Neuronal stem cell (in vitro differentiated cells): ENCODE data around the gene PCDHGA7.
A peak's percentile ranks its signal among the peaks of the same experiment; 100 is the strongest.
"Not testable (repeated sequence)": the region's sequence is repeated elsewhere in the genome, so short reads cannot be mapped to it uniquely, and the experiment has no call there.

Experiments used
- DNase-seq: peaks from one replicate; pipeline ENCODE4 v3.0.0-alpha.2; 2013; ENCODE audit warnings: low spot score
- H2AFZ ChIP-seq: one replicate; pipeline ENCODE4 v1.6.1; 2013; ENCODE audit warnings: mild to moderate bottlenecking, low read length, inconsistent platforms
- H2AK5ac ChIP-seq: 2 replicates; pipeline ENCODE4 v1.6.1; 2013; ENCODE audit warnings: low read depth, mild to moderate bottlenecking, inconsistent platforms, low read length, moderate library complexity, mixed read lengths
- H2BK120ac ChIP-seq: 2 replicates; pipeline ENCODE4 v1.6.1; 2013; ENCODE audit warnings: low read depth, mild to moderate bottlenecking, inconsistent platforms, low read length, moderate library complexity, mixed read lengths
- H2BK12ac ChIP-seq: one replicate; pipeline ENCODE4 v1.6.1; 2013; ENCODE audit warnings: low read length, inconsistent platforms
- H2BK15ac ChIP-seq: 2 replicates; pipeline ENCODE4 v1.6.1; 2013; ENCODE audit warnings: mild to moderate bottlenecking, low read length, inconsistent platforms, mixed read lengths
- H2BK5ac ChIP-seq: one replicate; pipeline ENCODE4 v1.6.1; 2013; ENCODE audit warnings: inconsistent platforms, mild to moderate bottlenecking, low read length, moderate library complexity
- H3K14ac ChIP-seq: one replicate; pipeline ENCODE4 v1.6.1; 2013; ENCODE audit warnings: low read length, inconsistent platforms
- H3K18ac ChIP-seq: 2 replicates; pipeline ENCODE4 v1.6.1; 2013; ENCODE audit warnings: low read length, inconsistent platforms
- H3K23ac ChIP-seq: 2 replicates; pipeline ENCODE4 v1.6.1; 2013; ENCODE audit warnings: low read depth, mild to moderate bottlenecking, mixed read lengths, low read length, inconsistent platforms; ENCODE audit not compliant: poor library complexity
- H3K27ac ChIP-seq: replicated peaks from 3 replicates; pipeline ENCODE4 v1.5.1; 2013; ENCODE audit warnings: low read length, inconsistent platforms
- H3K27me3 ChIP-seq, 3 experiments: 2 replicates each; pipeline ENCODE4 v1.6.1; 2013; ENCODE audit warnings: low read length in 3 of 3, mild to moderate bottlenecking in 2 of 3, inconsistent platforms in 1 of 3, low read depth in 1 of 3, mixed read lengths in 1 of 3, moderate library complexity in 1 of 3; ENCODE audit not compliant: control insufficient read depth in 3 of 3, insufficient read depth in 3 of 3
- H3K36me3 ChIP-seq, 2 donors: replicated peaks in 1 of 2; 2 replicates each; pipeline ENCODE4 v1.6.1; 2013; ENCODE audit warnings: low read length in 2 of 2; ENCODE audit not compliant: control insufficient read depth in 2 of 2, insufficient read depth in 2 of 2
- H3K4ac ChIP-seq: 2 replicates; pipeline ENCODE4 v1.6.1; 2013; ENCODE audit warnings: inconsistent platforms, mild to moderate bottlenecking, low read length, moderate library complexity
- H3K4me1 ChIP-seq, 2 donors: 1 replicate in 1 of 2; 2 replicates in 1 of 2; pipeline ENCODE4 v1.6.1; 2013; ENCODE audit warnings: low read length in 2 of 2, low read depth in 1 of 2; ENCODE audit not compliant: control insufficient read depth in 2 of 2, insufficient read depth in 1 of 2
- H3K4me2 ChIP-seq: one replicate; pipeline ENCODE4 v1.6.1; 2013; ENCODE audit warnings: mild to moderate bottlenecking, low read length, inconsistent platforms; ENCODE audit not compliant: insufficient read depth, poor library complexity, severe bottlenecking
- H3K4me3 ChIP-seq, 2 donors: 2 replicates each; pipeline ENCODE4 v1.5.1; 2013; ENCODE audit warnings: low read length in 2 of 2, mild to moderate bottlenecking in 2 of 2, inconsistent platforms in 1 of 2, moderate library complexity in 1 of 2
- H3K79me1 ChIP-seq: one replicate; pipeline ENCODE4 v1.6.1; 2013; ENCODE audit warnings: low read depth, mild to moderate bottlenecking, inconsistent platforms, low read length, moderate library complexity
- H3K9ac ChIP-seq: one replicate; pipeline ENCODE4 v1.6.1; 2013; ENCODE audit warnings: mild to moderate bottlenecking, low read depth, low read length, inconsistent platforms; ENCODE audit not compliant: poor library complexity
- H3K9me3 ChIP-seq, 2 donors: replicated peaks in 1 of 2; 2 replicates each; pipeline versions ENCODE3 to v1.6.1; 2013; ENCODE audit warnings: low read length in 2 of 2, mild to moderate bottlenecking in 2 of 2, inconsistent platforms in 1 of 2, low read depth in 1 of 2, mixed read lengths in 1 of 2, moderate library complexity in 1 of 2; ENCODE audit not compliant: control insufficient read depth in 2 of 2, insufficient read depth in 1 of 2
- H4K8ac ChIP-seq: one replicate; pipeline ENCODE4 v1.6.1; 2013; ENCODE audit warnings: low read depth, mild to moderate bottlenecking, inconsistent platforms, low read length, moderate library complexity
- H4K91ac ChIP-seq: one replicate; pipeline ENCODE4 v1.6.1; 2013; ENCODE audit warnings: low read length, low read depth, mild to moderate bottlenecking, inconsistent platforms; ENCODE audit not compliant: poor library complexity
- WGBS, 2 donors: extraction: QIAGEN DNeasy Blood & Tissue Kit; methylation state at CpG; one replicate each; pipeline ENCODE4 v1.1.7; 2013; ENCODE audit warnings: missing lambda C conversion rate in 2 of 2, mixed read lengths in 1 of 2; ENCODE audit not compliant: insufficient read length in 2 of 2, insufficient replicate concordance in 1 of 2; ENCODE audit errors: extremely low coverage in 2 of 2; 5-methylcytosine and 5-hydroxymethylcytosine counted together

Gene PCDHGA7

GRCh38 chr5:141402553-141403243 is 20.2 kb downstream of the PCDHGA7 start, which contains the start of gene PCDHGA9:
TSS of gene PCDHGA9 (plus strand) at chr5:141402778. CDS start at chr5:141402953, 175 bp downstream.
- no peaks in the 10 kb centered on the region for H3K27me3 ChIP-seq
- no peak within 1 kb of the TSS for H4K91ac ChIP-seq
- no peak within 1 kb of the TSS for H3K23ac ChIP-seq
- no peak within 1 kb of the TSS for H2AK5ac ChIP-seq
- no peak within 1 kb of the TSS for H2BK15ac ChIP-seq
- no peak for DNase-seq
- no peak within 1 kb of the TSS for H3K27ac ChIP-seq
- H3K4me2 ChIP-seq = no peak within 1 kb of the TSS
- no peak within 1 kb of the TSS for H4K8ac ChIP-seq
- no peak within 1 kb of the TSS for H3K4ac ChIP-seq
- no peak within 1 kb of the TSS for H3K14ac ChIP-seq
- no peak within 1 kb of the TSS for H3K9ac ChIP-seq
- H3K4me3 ChIP-seq = no peak within 1 kb of the TSS
- H3K18ac ChIP-seq = no peak within 1 kb of the TSS
- H2BK120ac ChIP-seq = no peak within 1 kb of the TSS
- no CpG with 5 or more reads among the region's 27 CpGs for WGBS, 2 donors
- H2BK5ac ChIP-seq = no peak within 1 kb of the TSS
- H3K36me3 ChIP-seq = no peaks in the 10 kb centered on the region
- H3K4me1 ChIP-seq = no peaks in the 10 kb centered on the region
- H3K9me3 ChIP-seq = peaks cover 33 to 81% of the 10 kb centered on the region in 2 donors
- H2AFZ ChIP-seq = peak within 1 kb of the TSS; percentile 47
- no peak within 1 kb of the TSS for H2BK12ac ChIP-seq
- H3K79me1 ChIP-seq = no peaks in the 10 kb centered on the region

- WGBS, 2 donors = no CpG with 5 or more reads among the region's 22 CpGs
- H3K4ac ChIP-seq = no peak overlapping the region
- H3K4me1 ChIP-seq = no peaks in the 10 kb centered on the region
- H2BK120ac ChIP-seq = no peak overlapping the region
- no peak overlapping the region for H4K91ac ChIP-seq
- no peak overlapping the region for H3K9ac ChIP-seq
- no peak overlapping the region for H3K4me3 ChIP-seq
- H3K23ac ChIP-seq = no peak overlapping the region
- H2BK12ac ChIP-seq = no peak overlapping the region
- DNase-seq = no peak
- H3K27me3 ChIP-seq = no peaks in the 10 kb centered on the region
- no peak overlapping the region for H3K18ac ChIP-seq
- H2AK5ac ChIP-seq = no peak overlapping the region
- no peak overlapping the region for H2BK5ac ChIP-seq
- no peak overlapping the region for H3K4me2 ChIP-seq
- no peak overlapping the region for H3K27ac ChIP-seq
- no peaks in the 10 kb centered on the region for H3K79me1 ChIP-seq
- no peak overlapping the region for H2BK15ac ChIP-seq
- H3K36me3 ChIP-seq = no peaks in the 10 kb centered on the region
- H2AFZ ChIP-seq = no peak overlapping the region
- H3K9me3 ChIP-seq = peaks cover 33 to 84% of the 10 kb centered on the region in 2 donors
- no peak overlapping the region for H4K8ac ChIP-seq
- no peak overlapping the region for H3K14ac ChIP-seq
These were observed 20.8 kb downstream of the PCDHGA7 start for GRCh38 chr5:141403387-141403786.

GRCh38 chr5:141407790-141408505 is 25.4 kb downstream of the PCDHGA7 start, which contains the start of gene PCDHGB6:
TSS of gene PCDHGB6 (plus strand) at chr5:141408021. CDS start at chr5:141408203, 182 bp downstream.
- H3K27me3 ChIP-seq, H3K9ac ChIP-seq, H2BK120ac ChIP-seq, H2BK5ac ChIP-seq, H4K8ac ChIP-seq, H2BK12ac ChIP-seq, H3K4me1 ChIP-seq, H3K4ac ChIP-seq, H2BK15ac ChIP-seq, H3K23ac ChIP-seq, H3K14ac ChIP-seq, H2AK5ac ChIP-seq, H4K91ac ChIP-seq, H3K79me1 ChIP-seq: not testable (repeated sequence)
- H2AFZ ChIP-seq = peak within 1 kb of the TSS; percentile 70
- WGBS, 2 donors = no CpG with 5 or more reads among the region's 51 CpGs
- H3K9me3 ChIP-seq = peaks cover 42 to 93% of the 10 kb centered on the region in 2 donors
- peak within 1 kb of the TSS; percentile 48 to 83 for H3K4me3 ChIP-seq
- peak; percentile 66 for DNase-seq
- peak within 1 kb of the TSS; percentile 6 for H3K18ac ChIP-seq
- H3K36me3 ChIP-seq = peaks cover 6 to 18% of the 10 kb centered on the region in 2 donors
- peak within 1 kb of the TSS; percentile 56 for H3K4me2 ChIP-seq
- peak within 1 kb of the TSS; percentile 62 for H3K27ac ChIP-seq

- no peak for DNase-seq
- H3K23ac ChIP-seq = no peak overlapping the region
- no peak overlapping the region for H2AFZ ChIP-seq
- H2BK15ac ChIP-seq = no peak overlapping the region
- no peak overlapping the region for H3K9ac ChIP-seq
- no peak overlapping the region for H3K18ac ChIP-seq
- H3K4ac ChIP-seq = no peak overlapping the region
- no peak overlapping the region for H3K4me3 ChIP-seq
- H2BK120ac ChIP-seq = no peak overlapping the region
- H3K9me3 ChIP-seq = peaks cover 51 to 93% of the 10 kb centered on the region in 2 donors
- H3K14ac ChIP-seq = no peak overlapping the region
- no CpG with 5 or more reads among the region's 64 CpGs for WGBS, 2 donors
- H3K4me1 ChIP-seq = no peaks in the 10 kb centered on the region
- no peak overlapping the region for H2BK5ac ChIP-seq
- no peaks in the 10 kb centered on the region for H3K79me1 ChIP-seq
- H3K27me3 ChIP-seq = no peaks in the 10 kb centered on the region
- no peak overlapping the region for H4K8ac ChIP-seq
- no peak overlapping the region for H4K91ac ChIP-seq
- no peak overlapping the region for H3K27ac ChIP-seq
- H3K4me2 ChIP-seq = no peak overlapping the region
- no peak overlapping the region for H2BK12ac ChIP-seq
- no peak overlapping the region for H2AK5ac ChIP-seq
- peaks cover 17 to 35% of the 10 kb centered on the region in 2 donors for H3K36me3 ChIP-seq
These were observed 27.2 kb downstream of the PCDHGA7 start for GRCh38 chr5:141409598-141410306.
